GM21360 (cell line): ENCODE data around the gene KCNH1.

Experiments used
- ATAC-seq: cut with Tn5 transposase; IDR thresholded peaks from one replicate; pipeline ENCODE4 v1.9.1; 2021; ENCODE audit warnings: mild to moderate bottlenecking, moderate library complexity; ENCODE audit not compliant: unreplicated experiment

KCNH1 gene

GRCh38 chr1:210817385-210818275, 316.3 kb downstream of the KCNH1 start:
- no peak for ATAC-seq

GRCh38 chr1:210815641-210816550, 318.1 kb downstream of the KCNH1 start:
- no peak for ATAC-seq

DNA sequence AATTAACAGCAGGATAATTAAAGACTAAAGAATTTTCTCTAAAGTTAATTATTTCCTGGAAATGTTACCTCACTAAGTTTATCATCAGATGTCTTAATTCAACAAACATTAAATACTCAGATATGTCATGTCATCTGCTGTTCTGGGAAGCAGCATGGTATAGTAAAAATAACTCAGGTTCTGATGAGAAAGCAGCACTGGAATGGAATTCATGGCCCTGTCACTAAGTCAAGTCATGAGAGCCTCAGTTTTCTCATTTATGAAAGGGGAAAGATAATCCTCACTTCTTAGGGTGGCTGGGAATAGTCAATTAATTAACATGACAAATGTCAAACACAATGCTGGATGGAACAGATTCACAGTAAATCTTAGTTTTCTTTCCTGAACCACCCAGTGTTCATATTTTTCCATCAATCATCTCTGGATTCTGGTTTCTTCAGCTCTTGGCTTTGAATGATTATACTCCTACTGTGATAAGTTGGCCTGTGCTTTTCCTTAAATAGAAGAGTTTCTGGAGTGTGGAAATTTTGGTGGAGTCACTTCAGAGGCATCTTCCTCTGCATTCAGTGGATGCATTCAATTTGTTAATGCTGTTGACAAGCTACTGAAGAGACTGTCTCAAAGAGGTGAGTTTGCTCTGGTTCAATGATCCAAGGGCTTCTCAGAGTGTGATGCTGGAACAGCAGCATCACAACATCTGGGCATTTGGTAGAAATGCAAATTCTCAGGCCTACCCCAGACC, 319.4 kb downstream of the KCNH1 start:
- no peak for ATAC-seq

GRCh38 chr1:210801501-210801900, 332.4 kb downstream of the KCNH1 start:
- no peak for ATAC-seq

DNA sequence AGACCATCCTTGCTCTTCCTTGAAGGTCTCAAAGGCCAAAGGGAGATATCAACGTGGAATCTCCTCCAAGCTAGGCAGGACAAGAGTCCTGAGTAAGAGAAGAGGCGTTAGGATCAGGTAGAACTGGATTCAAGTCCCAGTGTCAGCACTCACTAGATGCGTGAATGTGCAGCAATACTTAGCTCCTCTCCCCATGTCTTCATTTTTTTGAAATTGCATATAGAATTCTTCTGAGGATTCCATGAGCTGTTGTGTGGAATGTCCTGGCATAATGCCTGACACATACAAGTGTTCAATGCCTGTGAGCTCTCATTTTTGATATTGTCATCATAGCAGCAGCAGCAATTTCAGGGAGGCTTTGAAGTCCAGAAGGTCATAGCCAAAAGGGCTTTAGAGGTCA, 333.2 kb downstream of the KCNH1 start:
- no peak for ATAC-seq

DNA sequence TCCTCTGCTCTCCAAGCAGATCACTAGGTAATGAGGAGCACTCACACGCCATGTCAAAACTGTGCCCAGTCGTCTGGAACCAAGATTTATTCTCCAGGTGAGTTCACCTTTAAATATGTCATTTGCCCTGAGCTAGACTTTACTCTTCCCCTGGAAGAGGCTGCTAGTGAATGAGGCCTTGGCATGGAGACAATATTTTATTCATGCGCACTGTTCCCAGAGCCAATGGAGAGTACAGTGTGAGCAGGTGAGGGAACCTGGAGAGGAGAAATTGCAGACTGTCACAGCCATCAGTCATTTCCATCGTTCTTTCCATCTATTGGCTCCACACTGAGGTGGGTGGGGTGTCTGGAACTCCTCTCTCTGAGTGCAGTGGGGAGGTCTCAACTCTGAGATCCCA, 333.6 kb downstream of the KCNH1 start:
- ATAC-seq: no peak

DNA sequence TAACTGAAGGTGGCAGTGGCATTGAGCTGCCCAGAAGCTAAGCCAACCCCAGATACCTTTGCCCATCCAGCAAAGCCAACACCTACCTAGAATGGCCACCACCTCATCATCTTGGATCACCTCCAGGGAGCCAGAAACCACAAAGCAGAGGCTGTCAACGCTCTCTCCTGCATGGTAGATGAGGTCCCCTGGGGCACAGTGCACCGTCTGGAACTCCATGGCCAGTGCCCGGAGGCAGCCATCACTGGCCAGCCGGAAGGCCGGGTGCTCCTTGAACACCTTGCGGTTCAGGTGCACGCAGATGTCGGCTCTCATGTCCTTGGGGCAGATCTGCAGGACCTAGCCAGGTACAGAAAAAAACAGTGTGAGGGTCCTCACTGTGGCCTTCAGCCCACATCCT, 336.5 kb downstream of the KCNH1 start:
- ATAC-seq: no peak

- no peak for ATAC-seq
These were observed 337.5 kb downstream of the KCNH1 start for GRCh38 chr1:210796421-210796820.

DNA sequence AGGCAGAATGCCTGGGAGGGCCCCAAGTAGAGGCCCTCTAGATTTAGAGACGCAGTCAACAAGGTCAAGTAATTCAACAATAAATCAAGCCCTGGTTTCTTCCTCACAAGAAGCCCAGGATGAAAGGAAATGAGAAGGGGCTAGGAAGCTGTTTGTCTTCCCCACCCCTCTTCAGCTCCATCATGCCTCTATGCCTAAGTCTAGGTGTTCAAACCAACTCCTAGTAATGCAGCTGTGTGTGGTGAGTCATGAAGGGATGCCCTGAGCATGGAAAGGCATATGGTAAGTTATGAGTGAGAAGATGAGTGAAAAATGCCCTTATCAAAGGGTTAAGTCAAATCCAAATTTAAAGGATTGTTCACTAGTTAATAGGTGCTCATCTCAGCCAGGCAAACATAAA, 339.5 kb downstream of the KCNH1 start:
- ATAC-seq: no peak

DNA sequence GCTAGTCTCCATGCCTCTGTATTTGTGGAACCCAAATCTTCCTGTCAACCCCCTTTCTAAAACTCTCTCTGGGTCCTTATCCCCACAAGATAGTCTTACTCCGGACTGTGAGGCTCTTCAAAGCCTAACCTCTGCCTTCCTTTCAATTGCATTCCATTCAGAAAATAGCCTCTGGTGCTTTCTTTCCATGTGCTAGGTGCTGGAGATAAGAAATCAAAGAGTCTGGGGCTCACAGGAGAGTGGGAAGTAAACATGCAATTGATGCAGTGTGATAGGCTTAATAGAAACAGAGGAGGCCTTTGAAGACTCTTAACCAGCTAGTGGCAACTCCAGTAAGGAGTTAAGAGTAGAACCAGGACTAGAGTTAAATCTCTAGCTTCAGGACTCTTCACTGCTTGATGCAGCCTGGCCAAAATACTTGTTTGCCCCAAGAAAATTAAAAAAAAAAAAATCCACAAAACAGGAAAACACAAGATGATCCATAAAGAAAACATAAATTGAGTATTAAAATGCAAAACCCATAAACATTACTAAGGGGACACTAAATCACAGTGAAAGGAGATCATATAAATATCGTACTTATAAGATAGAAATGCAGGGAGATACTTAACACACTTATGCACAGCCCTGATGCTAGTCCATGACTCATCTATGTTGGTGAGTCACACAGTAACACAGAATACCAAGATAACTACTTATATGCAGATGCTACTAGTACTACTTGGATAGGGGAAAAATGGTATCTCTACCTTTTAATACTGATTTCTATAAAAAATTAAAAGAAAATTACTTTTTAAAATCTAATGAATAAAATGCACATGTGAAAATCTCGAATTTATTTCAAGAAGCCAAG, 341.5 kb downstream of the KCNH1 start:
- ATAC-seq: no peak

DNA sequence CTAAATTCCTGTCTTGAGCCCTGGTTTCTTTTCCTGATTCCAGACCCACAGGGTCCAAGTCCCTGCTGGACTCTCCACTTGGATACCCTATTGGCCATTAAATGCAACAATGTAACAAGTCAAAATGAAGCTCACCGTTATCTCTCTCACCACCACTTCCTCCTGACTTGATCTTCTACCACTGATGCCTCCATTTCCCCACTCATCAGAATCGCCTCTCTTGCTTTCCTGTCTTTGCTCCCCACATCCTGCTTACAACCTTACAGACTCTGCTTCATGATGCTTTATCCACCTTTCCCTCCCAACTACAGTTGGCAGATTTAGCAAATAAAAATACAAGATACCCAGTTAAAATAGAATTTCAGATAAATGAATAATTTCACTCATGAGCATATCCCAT, 343.8 kb downstream of the KCNH1 start:
- no peak for ATAC-seq

GRCh38 chr1:210787800-210788199, 346.1 kb downstream of the KCNH1 start:
- no peak for ATAC-seq

- ATAC-seq: no peak
These were observed 347.4 kb downstream of the KCNH1 start for GRCh38 chr1:210786546-210786945.

DNA sequence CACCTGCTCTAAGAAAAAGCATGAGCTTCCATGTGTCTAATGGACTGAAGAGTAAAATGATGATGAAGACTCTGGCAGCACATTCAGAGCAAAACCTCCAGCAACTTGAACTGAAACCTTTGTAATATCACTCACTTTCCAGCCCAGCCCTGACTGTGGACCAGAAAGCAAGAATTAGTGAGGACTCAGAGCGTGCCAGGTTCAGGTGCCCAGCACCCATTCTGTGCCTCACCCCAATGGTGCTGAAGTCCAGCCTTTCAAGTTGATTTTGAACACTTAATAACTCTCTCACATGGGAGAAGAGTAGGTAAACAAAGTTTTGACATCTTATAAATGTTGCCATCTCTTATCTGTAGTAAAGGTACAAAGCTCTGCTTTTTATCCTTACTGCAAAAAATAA, 350.0 kb downstream of the KCNH1 start:
- no peak for ATAC-seq

GRCh38 chr1:210781652-210782051, 352.3 kb downstream of the KCNH1 start:
- no peak for ATAC-seq

DNA sequence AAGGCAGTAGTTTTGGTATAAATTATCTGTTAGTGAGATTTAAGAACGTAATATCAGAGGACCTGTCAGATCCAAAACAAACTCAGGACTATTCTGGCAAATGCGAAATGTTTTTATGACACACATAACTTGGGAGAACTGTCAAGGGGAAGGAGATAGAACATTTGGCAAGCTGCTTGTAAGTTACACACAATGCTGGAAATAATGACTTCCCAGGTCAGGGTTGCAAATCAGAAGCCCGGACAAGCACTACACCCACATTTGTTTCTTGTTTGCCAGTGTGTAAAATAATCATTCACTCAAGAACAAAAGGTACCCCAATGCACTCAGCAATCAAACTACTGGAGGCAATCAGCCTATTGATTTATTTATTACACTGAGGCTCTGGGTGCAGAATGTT, 354.7 kb downstream of the KCNH1 start:
- ATAC-seq: no peak

GRCh38 chr1:210777914-210778313, 356.0 kb downstream of the KCNH1 start:
- ATAC-seq: no peak

GRCh38 chr1:210776712-210777111, 357.2 kb downstream of the KCNH1 start:
- no peak for ATAC-seq

DNA sequence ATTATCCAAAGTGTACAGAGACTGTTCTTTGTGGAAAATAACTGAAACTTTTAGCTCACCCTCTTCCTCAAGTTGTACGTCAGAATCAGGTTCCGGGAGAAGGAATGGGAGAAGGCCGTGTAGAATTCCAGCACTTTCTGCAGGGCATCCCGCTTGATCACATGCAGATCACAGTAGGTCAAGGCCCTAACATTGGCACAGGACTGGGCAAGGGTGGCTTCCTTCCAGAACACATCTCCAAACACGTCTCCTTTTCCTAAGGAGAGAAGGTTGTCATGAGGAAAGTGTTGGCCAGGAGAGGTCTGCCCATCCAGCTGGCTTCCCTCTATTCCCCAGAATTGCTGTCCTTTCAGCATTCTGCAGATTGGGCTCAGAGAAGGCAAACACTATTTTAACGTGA, 358.7 kb downstream of the KCNH1 start:
- no peak for ATAC-seq

- no peak for ATAC-seq
These were observed 360.5 kb downstream of the KCNH1 start for GRCh38 chr1:210773450-210773849.
